ENCODE data around the gene MRPL36. TPM values are rescaled to one million over a fixed set of nuclear protein-coding genes. Genes with fewer than 3 reads are reported as not detected.

The MRPL36 gene
- polyA plus RNA-seq, 1 experiment: 104 TPM

- Histone ChIP-seq H3K4me3 (ENCODE audit: low read depth, low read length) (no peak overlapping the region), H3K27me3 (ENCODE audit: control insufficient read depth, insufficient read depth, low read length) (peaks cover 59% of the 10 kb centered on the region), H3K9me3 (ENCODE audit: control insufficient read depth, insufficient read depth, low read length) (no peaks in the 10 kb centered on the region; the same call in 1 of the 2 replicates), H3K27ac (ENCODE audit: low read depth, low read length) (no peak overlapping the region)
- ChIA-PET POLR2A (no interaction called here), CTCF (no interaction called here)
- no peak for TF ChIP-seq CTCF (IDR thresholded peaks at IDR 0.05; ENCODE audit: low read depth, low read length)
- DNase-seq (ENCODE audit: low read depth, low spot score): no peak
Observed at GRCh38 chr5:1838013-1838412, 38.4 kb upstream of the MRPL36 start.

- H3K27me3 ChIP-seq (ENCODE audit: control insufficient read depth, insufficient read depth, low read length): peaks cover 62% of the 10 kb centered on the region
- ChIA-PET CTCF (no interaction called here), POLR2A (no interaction called here)
- H3K4me3 ChIP-seq (ENCODE audit: low read depth, low read length): no peak overlapping the region
- no peak for DNase-seq (ENCODE audit: low read depth, low spot score)
- no peak overlapping the region for H3K27ac ChIP-seq (ENCODE audit: low read depth, low read length)
- no peak for TF ChIP-seq CTCF (IDR thresholded peaks at IDR 0.05; ENCODE audit: low read depth, low read length)
- no peaks in the 10 kb centered on the region; the same call in 1 of the 2 replicates for H3K9me3 ChIP-seq (ENCODE audit: control insufficient read depth, insufficient read depth, low read length)
Observed at GRCh38 chr5:1836891-1837880, 37.5 kb upstream of the MRPL36 start.

- ChIA-PET CTCF (no interaction called here), POLR2A (no interaction called here)
- H3K9me3 ChIP-seq (ENCODE audit: control insufficient read depth, insufficient read depth, low read length): no peaks in the 10 kb centered on the region; the same call in 1 of the 2 replicates
- no peak for TF ChIP-seq CTCF (IDR thresholded peaks at IDR 0.05; ENCODE audit: low read depth, low read length)
- peaks cover 59% of the 10 kb centered on the region for H3K27me3 ChIP-seq (ENCODE audit: control insufficient read depth, insufficient read depth, low read length)
- no peak for DNase-seq (ENCODE audit: low read depth, low spot score)
- no peak overlapping the region for H3K27ac ChIP-seq (ENCODE audit: low read depth, low read length)
- no peak overlapping the region for H3K4me3 ChIP-seq (ENCODE audit: low read depth, low read length)
Observed at GRCh38 chr5:1836176-1836890, 36.7 kb upstream of the MRPL36 start.

GRCh38 chr5:1835431-1835830 lies 35.8 kb upstream of the MRPL36 start:
- CTCF ChIA-PET: no interaction called here
- no peak for TF ChIP-seq CTCF (IDR thresholded peaks at IDR 0.05; ENCODE audit: low read depth, low read length)
- peaks cover 53% of the 10 kb centered on the region for H3K27me3 ChIP-seq (ENCODE audit: control insufficient read depth, insufficient read depth, low read length)

More at GRCh38 chr5:1835431-1835830, 35.8 kb upstream of the MRPL36 start:
- no peaks in the 10 kb centered on the region; the same call in 1 of the 2 replicates for H3K9me3 ChIP-seq (ENCODE audit: control insufficient read depth, insufficient read depth, low read length)
- no peak for DNase-seq (ENCODE audit: low read depth, low spot score)
- no peak overlapping the region for H3K27ac ChIP-seq (ENCODE audit: low read depth, low read length)
- H3K4me3 ChIP-seq (ENCODE audit: low read depth, low read length): no peak overlapping the region
- POLR2A ChIA-PET: no interaction called here

Data from AG04450 (cell line).